Breast epithelium (tissue), 3 donors: Measurements from ENCODE around the gene EXOC3L4.

Experiments used
- CTCF ChIP-seq, 3 donors: fragments of 450-650 bp; IDR thresholded peaks; one replicate each; pipeline ENCODE4 v1.5.1; 2016 to 2017; ENCODE audit warnings: antibody characterized with exemption in 3 of 3, mild to moderate bottlenecking in 3 of 3, moderate library complexity in 3 of 3
- POLR2A ChIP-seq: fragments of 450-650 bp; IDR thresholded peaks from one replicate; pipeline ENCODE4 v1.6.1; 2016; ENCODE audit warnings: antibody characterized with exemption, mild to moderate bottlenecking, moderate library complexity

- TF ChIP-seq CTCF (IDR thresholded peaks at IDR 0.05) (no peak), POLR2A (no peak)
Measured at GRCh38 chr14:103061482-103061976, 33.0 kb upstream of the EXOC3L4 start.
